Muscle of leg (tissue), 11 donors: ENCODE data around the gene ZMYND10. TPM values are rescaled to one million over a fixed set of nuclear protein-coding genes. Genes with fewer than 3 reads are reported as not detected.
A peak's percentile ranks its signal among the peaks of the same experiment; 100 is the strongest.

Experiments used
- DNase-seq: peaks from one replicate; pipeline ENCODE4 v3.0.0; 2013
- H3K27ac ChIP-seq: one replicate; pipeline ENCODE4 v1.5.1; 2013; ENCODE audit warnings: mild to moderate bottlenecking, low read length, control low read depth
- H3K27me3 ChIP-seq: one replicate; pipeline ENCODE4 v1.6.1; 2013; ENCODE audit warnings: low read length; ENCODE audit not compliant: control insufficient read depth, insufficient read depth
- H3K36me3 ChIP-seq: one replicate; pipeline ENCODE4 v1.6.1; 2013; ENCODE audit warnings: low read length; ENCODE audit not compliant: control insufficient read depth, insufficient read depth
- H3K4me1 ChIP-seq: one replicate; pipeline ENCODE4 v1.6.1; 2013; ENCODE audit warnings: low read length; ENCODE audit not compliant: control insufficient read depth, insufficient read depth
- H3K4me3 ChIP-seq: one replicate; pipeline ENCODE4 v1.5.1; 2013; ENCODE audit warnings: low read length, control low read depth
- H3K9me3 ChIP-seq: replicated peaks from 2 replicates; pipeline ENCODE4 v1.6.1; 2013; ENCODE audit warnings: low read depth, low read length; ENCODE audit not compliant: control insufficient read depth
- WGBS: methylation state at CpG from one replicate; pipeline ENCODE4 v1.1.5; 2013; ENCODE audit warnings: missing lambda C conversion rate; ENCODE audit not compliant: insufficient coverage; 5-methylcytosine and 5-hydroxymethylcytosine counted together
- polyA plus RNA-seq, 8 donors: library from polyadenylated mRNA; unstranded; fragments of 120-200 nt; gene quantifications; one replicate each; pipeline versions ENCODE4 v1.2.1 to v1.2.3, GENCODE V29; 2013; ENCODE audit warnings: inconsistent platforms in 1 of 8, low replicate concordance in 1 of 8; ENCODE audit not compliant: insufficient read length in 8 of 8, insufficient read depth in 1 of 8
- total RNA-seq: library from RNA; stranded (reverse); fragments of 120-200 nt; gene quantifications from one replicate; pipeline ENCODE4 v1.2.4, GENCODE V29; 2013

The ZMYND10 gene
- total and polyA plus RNA-seq, 9 donors = 0.49 to 1.8 (median 0.99) TPM

GRCh38 chr3:50371133-50371685 is 25.7 kb upstream of the ZMYND10 start:
- DNase-seq = no peak
- WGBS = 74% methylated on average over 2 of the region's 3 CpGs
- Histone ChIP-seq H3K36me3 (no peaks in the 10 kb centered on the region), H3K4me1 (peaks cover 40% of the 10 kb centered on the region), H3K27me3 (no peaks in the 10 kb centered on the region), H3K4me3 (no peak overlapping the region), H3K9me3 (no peaks in the 10 kb centered on the region), H3K27ac (no peak overlapping the region)

GRCh38 chr3:50370594-50370993 is 25.1 kb upstream of the ZMYND10 start:
- peaks cover under 1% of the 10 kb centered on the region for H3K27me3 ChIP-seq
- no peaks in the 10 kb centered on the region for H3K9me3 ChIP-seq
- H3K27ac ChIP-seq = no peak overlapping the region
- H3K4me1 ChIP-seq = peaks cover 41% of the 10 kb centered on the region
- DNase-seq = peak; percentile 88
- 37% methylated on average over 4 of the region's 14 CpGs for WGBS
- no peaks in the 10 kb centered on the region for H3K36me3 ChIP-seq
- H3K4me3 ChIP-seq = no peak overlapping the region

GRCh38 chr3:50369012-50369670 is 23.6 kb upstream of the ZMYND10 start:
- no peak overlapping the region for H3K4me3 ChIP-seq
- no peak overlapping the region for H3K27ac ChIP-seq
- no peaks in the 10 kb centered on the region for H3K9me3 ChIP-seq
- peaks cover 52% of the 10 kb centered on the region for H3K4me1 ChIP-seq
- 76% methylated on average over 8 of the region's 9 CpGs for WGBS
- H3K27me3 ChIP-seq = peaks cover 3% of the 10 kb centered on the region
- DNase-seq = no peak
- H3K36me3 ChIP-seq = no peaks in the 10 kb centered on the region

- Histone ChIP-seq H3K9me3 (no peaks in the 10 kb centered on the region), H3K36me3 (no peaks in the 10 kb centered on the region), H3K27me3 (peaks cover 3% of the 10 kb centered on the region), H3K4me1 (peaks cover 40% of the 10 kb centered on the region), H3K27ac (no peak overlapping the region), H3K4me3 (no peak overlapping the region)
- WGBS = 100% methylated on average over 1 of the region's 5 CpGs
- DNase-seq = no peak
Measured at GRCh38 chr3:50365842-50366220, 20.3 kb upstream of the ZMYND10 start.

- WGBS = 2% methylated on average over 42 of the region's 53 CpGs
- H3K27me3 ChIP-seq = peaks cover 3% of the 10 kb centered on the region
- peak overlapping the region; percentile 51 for H3K27ac ChIP-seq
- peaks cover 38% of the 10 kb centered on the region for H3K4me1 ChIP-seq
- H3K9me3 ChIP-seq = no peaks in the 10 kb centered on the region
- peak overlapping the region; percentile 44 for H3K4me3 ChIP-seq
- no peaks in the 10 kb centered on the region for H3K36me3 ChIP-seq
- peak; percentile 85 for DNase-seq
Measured at GRCh38 chr3:50365080-50365841, 19.7 kb upstream of the ZMYND10 start.

- peak overlapping the region; percentile 44 for H3K4me3 ChIP-seq
- H3K4me1 ChIP-seq = peaks cover 40% of the 10 kb centered on the region
- peak overlapping the region; percentile 35 for H3K27ac ChIP-seq
- DNase-seq = no peak
- H3K27me3 ChIP-seq = peaks cover 3% of the 10 kb centered on the region
- no peaks in the 10 kb centered on the region for H3K36me3 ChIP-seq
- H3K9me3 ChIP-seq = no peaks in the 10 kb centered on the region
- 6% methylated on average over 47 of the region's 48 CpGs for WGBS
Measured at GRCh38 chr3:50364573-50365079, 19.1 kb upstream of the ZMYND10 start.

- H3K27me3 ChIP-seq = no peaks in the 10 kb centered on the region
- H3K4me3 ChIP-seq = peak overlapping the region; percentile 14
- no peak overlapping the region for H3K27ac ChIP-seq
- no peaks in the 10 kb centered on the region for H3K9me3 ChIP-seq
- peaks cover 40% of the 10 kb centered on the region for H3K36me3 ChIP-seq
- WGBS = no CpG with 5 or more reads among the region's 8 CpGs
- H3K4me1 ChIP-seq = peaks cover 46% of the 10 kb centered on the region
- DNase-seq = no peak
Measured at GRCh38 chr3:50359760-50360110, 14.2 kb upstream of the ZMYND10 start.

- no peaks in the 10 kb centered on the region for H3K9me3 ChIP-seq
- peak within 1 kb of the TSS; percentile 89 for H3K27ac ChIP-seq
- peak within 1 kb of the TSS; percentile 97 for H3K4me3 ChIP-seq
- WGBS = 2% methylated on average over 55 of the region's 64 CpGs
- no peaks in the 10 kb centered on the region for H3K27me3 ChIP-seq
- peak; percentile 100 for DNase-seq
- H3K36me3 ChIP-seq = peaks cover 46% of the 10 kb centered on the region
- peaks cover 40% of the 10 kb centered on the region for H3K4me1 ChIP-seq
Measured at GRCh38 chr3:50358911-50359759, 13.6 kb upstream of the ZMYND10 start, which contains the start of gene TMEM115. TMEM115 (minus strand) TSS chr3:50359521; CDS start chr3:50359063, 458 bp downstream.

- Histone ChIP-seq H3K27me3 (no peaks in the 10 kb centered on the region), H3K9me3 (no peaks in the 10 kb centered on the region), H3K4me1 (peaks cover 39% of the 10 kb centered on the region), H3K27ac (peak overlapping the region; percentile 89), H3K36me3 (peaks cover 52% of the 10 kb centered on the region), H3K4me3 (peak overlapping the region; percentile 97)
- DNase-seq = no peak
- 64% methylated on average over 16 of the region's 24 CpGs for WGBS
Measured at GRCh38 chr3:50358355-50358910, 12.9 kb upstream of the ZMYND10 start.
